Activated CD4-positive, alpha-beta T cell treated with anti-CD3 and anti-CD28 coated beads, Interleukin-2, amount 10 ng/mL, durations not matched to agents 24 days and 14 days (primary cell): ENCODE data around the gene CTIF. TPM values are rescaled to one million over a fixed set of nuclear protein-coding genes. Genes with fewer than 3 reads are reported as not detected.

Experiments
- DNase-seq: peaks from one replicate; pipeline ENCODE4 v3.0.0; 2022
- H3K27ac Mint-ChIP-seq: one replicate; pipeline ENCODE4 v1.8.0; 2022; ENCODE audit warnings: mild to moderate bottlenecking, mixed read lengths
- H3K27me3 Mint-ChIP-seq: one replicate; pipeline ENCODE4 v1.8.0; 2022; ENCODE audit warnings: mixed read lengths
- H3K36me3 Mint-ChIP-seq: one replicate; pipeline ENCODE4 v1.8.0; 2022; ENCODE audit warnings: low read depth, mild to moderate bottlenecking, mixed read lengths
- H3K4me1 Mint-ChIP-seq: one replicate; pipeline ENCODE4 v1.8.0; 2021; ENCODE audit warnings: mixed read lengths
- H3K4me3 Mint-ChIP-seq: one replicate; pipeline ENCODE4 v1.8.0; 2022; ENCODE audit warnings: mild to moderate bottlenecking, moderate library complexity, mixed read lengths
- H3K9me3 Mint-ChIP-seq: one replicate; pipeline ENCODE4 v1.8.0; 2021; ENCODE audit warnings: mixed read lengths
- intact Hi-C: fragments of 100-400 bp; cut with micrococcal nuclease; formaldehyde crosslinking; loops from one replicate; pipeline ENCODE4 v1.15.1; 2023
- total RNA-seq: library from RNA; stranded (reverse); gene quantifications from 2 replicates; pipeline ENCODE4 v1.2.3, GENCODE V29; 2022

CTIF gene
- total RNA-seq, 1 donor from 2014 or later: 9.5 TPM

- peaks cover 6% of the 10 kb centered on the region for H3K4me1 Mint-ChIP-seq
- H3K36me3 Mint-ChIP-seq: no peaks in the 10 kb centered on the region
- intact Hi-C loops: loop anchor here (5.0 to 10.0 kb wide), 3 partner anchors 105 to 665 kb away; no protein-coding TSS in a partner anchor
- DNase-seq: no peak
- no peaks in the 10 kb centered on the region for H3K9me3 Mint-ChIP-seq
- H3K27ac Mint-ChIP-seq: no peak overlapping the region
- no peaks in the 10 kb centered on the region for H3K27me3 Mint-ChIP-seq
- H3K4me3 Mint-ChIP-seq: no peak overlapping the region
Observed at GRCh38 chr18:48779462-48779861, 240.6 kb downstream of the CTIF start.

- Mint-ChIP-seq H3K36me3 (no peaks in the 10 kb centered on the region), H3K27ac (no peak overlapping the region), H3K27me3 (no peaks in the 10 kb centered on the region), H3K4me3 (no peak overlapping the region), H3K9me3 (no peaks in the 10 kb centered on the region), H3K4me1 (peaks cover 13% of the 10 kb centered on the region)
- intact Hi-C loops: no loop called here
- no peak for DNase-seq
Observed at GRCh38 chr18:48780201-48780912, 241.5 kb downstream of the CTIF start.

- DNase-seq: no peak
- Mint-ChIP-seq H3K4me1 (peaks cover 14% of the 10 kb centered on the region), H3K27ac (no peak overlapping the region), H3K27me3 (no peaks in the 10 kb centered on the region), H3K9me3 (no peaks in the 10 kb centered on the region), H3K36me3 (no peaks in the 10 kb centered on the region), H3K4me3 (no peak overlapping the region)
- intact Hi-C loops: no loop called here
Observed at GRCh38 chr18:48780913-48781162, 242.0 kb downstream of the CTIF start.

- peaks cover 16% of the 10 kb centered on the region for H3K4me1 Mint-ChIP-seq
- H3K4me3 Mint-ChIP-seq: no peak overlapping the region
- no peaks in the 10 kb centered on the region for H3K36me3 Mint-ChIP-seq
- no peaks in the 10 kb centered on the region for H3K9me3 Mint-ChIP-seq
- no peak for DNase-seq
- H3K27me3 Mint-ChIP-seq: no peaks in the 10 kb centered on the region
- H3K27ac Mint-ChIP-seq: no peak overlapping the region
- intact Hi-C loops: no loop called here
Observed at GRCh38 chr18:48781163-48781987, 242.5 kb downstream of the CTIF start.

GRCh38 chr18:48781988-48782363 lies 243.1 kb downstream of the CTIF start:
- Mint-ChIP-seq H3K27me3 (no peaks in the 10 kb centered on the region), H3K9me3 (no peaks in the 10 kb centered on the region), H3K36me3 (no peaks in the 10 kb centered on the region), H3K4me3 (no peak overlapping the region), H3K27ac (no peak overlapping the region), H3K4me1 (peaks cover 18% of the 10 kb centered on the region)
- no peak for DNase-seq
- intact Hi-C loops: no loop called here

GRCh38 chr18:48782381-48782861 lies 243.6 kb downstream of the CTIF start:
- DNase-seq: no peak
- H3K9me3 Mint-ChIP-seq: no peaks in the 10 kb centered on the region
- H3K4me3 Mint-ChIP-seq: no peak overlapping the region
- H3K36me3 Mint-ChIP-seq: no peaks in the 10 kb centered on the region
- H3K27ac Mint-ChIP-seq: no peak overlapping the region
- intact Hi-C loops: no loop called here
- peaks cover 17% of the 10 kb centered on the region for H3K4me1 Mint-ChIP-seq
- H3K27me3 Mint-ChIP-seq: no peaks in the 10 kb centered on the region

- DNase-seq: no peak
- H3K27me3 Mint-ChIP-seq: no peaks in the 10 kb centered on the region
- no peaks in the 10 kb centered on the region for H3K9me3 Mint-ChIP-seq
- peaks cover 15% of the 10 kb centered on the region for H3K4me1 Mint-ChIP-seq
- H3K27ac Mint-ChIP-seq: peak overlapping the region; percentile 3
- intact Hi-C loops: no loop called here
- no peak overlapping the region for H3K4me3 Mint-ChIP-seq
- no peaks in the 10 kb centered on the region for H3K36me3 Mint-ChIP-seq
Observed at GRCh38 chr18:48783616-48784520, 245.0 kb downstream of the CTIF start.

GRCh38 chr18:48784656-48785055 lies 245.8 kb downstream of the CTIF start:
- H3K27ac Mint-ChIP-seq: peak overlapping the region; percentile 68
- no peak for DNase-seq
- intact Hi-C loops: no loop called here
- H3K9me3 Mint-ChIP-seq: peaks cover 4% of the 10 kb centered on the region
- H3K27me3 Mint-ChIP-seq: no peaks in the 10 kb centered on the region
- H3K4me3 Mint-ChIP-seq: no peak overlapping the region
- peaks cover 15% of the 10 kb centered on the region for H3K4me1 Mint-ChIP-seq
- H3K36me3 Mint-ChIP-seq: peaks cover 3% of the 10 kb centered on the region

GRCh38 chr18:48785091-48785614 lies 246.3 kb downstream of the CTIF start:
- no peak for DNase-seq
- Mint-ChIP-seq H3K27me3 (no peaks in the 10 kb centered on the region), H3K4me1 (peaks cover 15% of the 10 kb centered on the region), H3K36me3 (peaks cover 3% of the 10 kb centered on the region), H3K27ac (peak overlapping the region; percentile 68), H3K4me3 (peak overlapping the region; percentile 9), H3K9me3 (peaks cover 4% of the 10 kb centered on the region)
- intact Hi-C loops: no loop called here

- peaks cover 4% of the 10 kb centered on the region for H3K9me3 Mint-ChIP-seq
- intact Hi-C loops: no loop called here
- H3K27me3 Mint-ChIP-seq: no peaks in the 10 kb centered on the region
- peak overlapping the region; percentile 28 for H3K27ac Mint-ChIP-seq
- peaks cover 3% of the 10 kb centered on the region for H3K36me3 Mint-ChIP-seq
- no peak for DNase-seq
- no peak overlapping the region for H3K4me3 Mint-ChIP-seq
- H3K4me1 Mint-ChIP-seq: peaks cover 16% of the 10 kb centered on the region
Observed at GRCh38 chr18:48785736-48786454, 247.1 kb downstream of the CTIF start.

GRCh38 chr18:48786455-48787202 lies 247.8 kb downstream of the CTIF start:
- Mint-ChIP-seq H3K27me3 (no peaks in the 10 kb centered on the region), H3K27ac (peak overlapping the region; percentile 41), H3K36me3 (peaks cover 4% of the 10 kb centered on the region), H3K4me1 (peaks cover 21% of the 10 kb centered on the region), H3K4me3 (no peak overlapping the region), H3K9me3 (peaks cover 7% of the 10 kb centered on the region)
- DNase-seq: no peak
- intact Hi-C loops: no loop called here

- Mint-ChIP-seq H3K9me3 (peaks cover 10% of the 10 kb centered on the region), H3K4me3 (no peak overlapping the region), H3K27me3 (no peaks in the 10 kb centered on the region), H3K27ac (peak overlapping the region; percentile 41), H3K4me1 (peaks cover 24% of the 10 kb centered on the region), H3K36me3 (peaks cover 5% of the 10 kb centered on the region)
- DNase-seq: no peak
- intact Hi-C loops: no loop called here
Observed at GRCh38 chr18:48787203-48788151, 248.6 kb downstream of the CTIF start.
